ENCODE data around the gene PTPRCAP. TPM values are rescaled to one million over a fixed set of nuclear protein-coding genes. Genes with fewer than 3 reads are reported as not detected.
A peak's percentile ranks its signal among the peaks of the same experiment; 100 is the strongest.

The PTPRCAP gene
- total RNA-seq, 1 experiment from 2014 or later, result 1.3 TPM

DNA sequence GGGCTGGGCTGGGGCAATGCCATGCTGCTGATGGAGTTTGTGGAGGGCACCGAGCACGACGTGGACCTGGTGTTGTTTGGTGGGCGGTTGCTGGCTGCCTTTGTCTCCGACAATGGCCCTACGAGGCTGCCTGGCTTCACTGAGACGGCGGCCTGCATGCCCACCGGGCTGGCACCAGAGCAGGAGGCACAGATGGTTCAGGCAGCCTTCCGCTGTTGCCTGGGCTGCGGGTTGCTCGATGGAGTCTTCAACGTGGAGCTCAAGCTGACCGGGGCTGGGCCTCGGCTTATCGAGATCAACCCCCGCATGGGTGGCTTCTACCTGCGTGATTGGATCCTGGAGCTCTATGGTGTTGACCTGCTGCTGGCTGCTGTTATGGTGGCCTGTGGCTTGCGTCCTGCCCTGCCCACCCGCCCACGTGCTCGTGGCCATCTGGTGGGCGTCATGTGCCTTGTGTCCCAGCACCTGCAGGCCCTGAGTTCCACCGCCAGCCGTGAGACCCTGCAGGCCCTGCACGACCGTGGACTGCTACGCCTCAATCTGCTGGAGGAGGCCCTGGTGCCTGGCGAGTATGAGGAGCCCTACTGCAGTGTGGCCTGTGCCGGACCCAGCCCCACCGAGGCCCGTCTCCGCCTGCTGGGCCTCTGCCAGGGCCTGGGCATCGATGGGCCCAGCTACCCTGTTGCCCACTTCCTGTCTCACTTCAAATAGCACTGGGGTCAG lies 13.4 kb downstream of the PTPRCAP start:
- BruUV-seq (replicated peaks), result no TSS peak
- H3K9me3 Mint-ChIP-seq (ENCODE audit: low read depth, unreplicated experiment), result no peaks in the 10 kb centered on the region
- no peak for TF ChIP-seq CTCF (IDR thresholded peaks at IDR 0.05; ENCODE audit: unreplicated experiment)
- DNase-seq, result no peak
- H3K4me3 Mint-ChIP-seq (ENCODE audit: low read depth, unreplicated experiment), result no peak overlapping the region
- H3K36me3 Mint-ChIP-seq (ENCODE audit: insufficient read depth, unreplicated experiment), result peaks cover 41% of the 10 kb centered on the region
- H3K4me1 Mint-ChIP-seq (ENCODE audit: low read depth, unreplicated experiment), result peaks cover 19% of the 10 kb centered on the region
- intact Hi-C loops (cut with micrococcal nuclease; ENCODE audit: unreplicated experiment), result loop anchor here (10.0 kb wide), 1 partner anchor 81 kb away; the partner anchor contains the start of genes CDK2AP2 and PITPNM1
- H3K27ac Mint-ChIP-seq (ENCODE audit: unreplicated experiment), result no peak overlapping the region
- no peaks in the 10 kb centered on the region for H3K27me3 Mint-ChIP-seq (ENCODE audit: unreplicated experiment)
- CTCF ChIA-PET, result interaction anchor here (1.6 kb wide), 1 partner anchor 23 kb away, joined by 9 read pairs; the partner anchor contains the start of gene PPP1CA

DNA sequence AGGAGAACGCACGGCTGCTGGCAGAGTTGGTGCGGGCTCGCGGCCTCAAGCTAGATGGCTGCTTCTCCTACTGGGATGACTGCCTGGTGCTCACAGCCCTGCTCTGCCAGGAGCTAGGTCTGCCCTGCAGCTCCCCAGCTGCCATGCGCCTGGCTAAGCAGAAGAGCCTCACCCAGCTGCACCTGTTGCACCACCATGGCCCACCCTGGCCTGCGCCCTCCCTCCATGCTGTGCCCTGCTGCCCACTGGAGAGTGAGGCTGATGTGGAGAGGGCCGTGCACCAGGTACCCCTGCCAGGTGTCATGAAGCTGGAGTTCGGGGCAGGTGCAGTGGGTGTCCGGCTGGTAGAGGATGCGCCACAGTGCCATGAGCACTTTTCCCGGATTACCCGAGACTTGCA lies 14.0 kb downstream of the PTPRCAP start:
- intact Hi-C loops (cut with micrococcal nuclease; ENCODE audit: unreplicated experiment), result loop anchor here (10.0 kb wide), 1 partner anchor 81 kb away; the partner anchor contains the start of genes CDK2AP2 and PITPNM1
- no TSS peak for BruUV-seq (replicated peaks)
- peaks cover 35% of the 10 kb centered on the region for H3K36me3 Mint-ChIP-seq (ENCODE audit: insufficient read depth, unreplicated experiment)
- H3K27me3 Mint-ChIP-seq (ENCODE audit: unreplicated experiment), result no peaks in the 10 kb centered on the region
- no peak overlapping the region for H3K4me3 Mint-ChIP-seq (ENCODE audit: low read depth, unreplicated experiment)
- no peaks in the 10 kb centered on the region for H3K9me3 Mint-ChIP-seq (ENCODE audit: low read depth, unreplicated experiment)
- no peak for TF ChIP-seq CTCF (IDR thresholded peaks at IDR 0.05; ENCODE audit: unreplicated experiment)
- H3K27ac Mint-ChIP-seq (ENCODE audit: unreplicated experiment), result no peak overlapping the region
- no peak for DNase-seq
- H3K4me1 Mint-ChIP-seq (ENCODE audit: low read depth, unreplicated experiment), result peaks cover 19% of the 10 kb centered on the region
- CTCF ChIA-PET, result interaction anchor here (0.8 to 1.6 kb wide), 3 partner anchors 22 to 77 kb away, joined by 3 to 9 read pairs (median 3); partner anchors contain the start of genes POLD4 and PPP1CA

- Mint-ChIP-seq H3K4me3 (ENCODE audit: low read depth, unreplicated experiment) (peak overlapping the region; percentile 36), H3K27me3 (ENCODE audit: unreplicated experiment) (no peaks in the 10 kb centered on the region), H3K9me3 (ENCODE audit: low read depth, unreplicated experiment) (no peaks in the 10 kb centered on the region), H3K27ac (ENCODE audit: unreplicated experiment) (peak overlapping the region; percentile 81), H3K36me3 (ENCODE audit: insufficient read depth, unreplicated experiment) (peaks cover 29% of the 10 kb centered on the region), H3K4me1 (ENCODE audit: low read depth, unreplicated experiment) (peaks cover 19% of the 10 kb centered on the region)
- intact Hi-C loops (cut with micrococcal nuclease; ENCODE audit: unreplicated experiment), result loop anchor here (10.0 kb wide), 1 partner anchor 82 kb away; the partner anchor contains the start of genes CDK2AP2 and PITPNM1
- TF ChIP-seq CTCF (IDR thresholded peaks at IDR 0.05; ENCODE audit: unreplicated experiment), result no peak
- CTCF ChIA-PET, result interaction anchor here (0.8 to 1.6 kb wide), 3 partner anchors 21 to 77 kb away, joined by 3 to 9 read pairs (median 3); partner anchors contain the start of genes POLD4 and PPP1CA
- peak; percentile 48 for DNase-seq
- BruUV-seq (replicated peaks), result no TSS peak
Observed at GRCh38 chr11:67422891-67423290, 14.6 kb downstream of the PTPRCAP start.

DNA sequence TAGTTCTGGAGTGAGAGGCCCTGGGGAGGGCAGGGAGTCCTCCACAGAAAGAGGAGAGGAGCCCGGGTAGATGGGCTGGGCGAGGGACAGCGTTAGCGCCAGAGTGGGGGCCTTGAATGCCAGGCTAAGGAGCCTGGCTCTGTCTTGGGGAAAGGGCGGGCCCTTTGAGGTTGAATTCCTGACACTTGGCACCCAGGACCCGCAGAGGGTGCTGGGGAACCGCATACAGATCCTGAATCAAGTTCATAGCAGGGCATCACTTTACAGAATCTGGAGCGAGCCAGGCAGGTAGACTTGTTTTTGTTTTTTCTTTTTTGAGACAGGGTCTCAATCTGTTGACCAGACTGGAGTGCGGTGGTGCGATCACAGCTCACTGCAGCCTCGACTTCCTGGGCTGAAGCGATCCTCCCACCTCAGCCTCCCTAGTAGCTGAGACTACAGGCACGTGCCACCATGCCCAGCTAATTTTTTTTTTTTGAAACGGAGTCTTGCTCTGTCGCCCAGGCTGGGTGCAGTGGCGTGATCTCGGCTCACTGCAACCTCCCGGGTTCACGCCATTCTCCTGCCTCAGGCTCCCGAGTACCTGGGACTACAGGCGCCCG lies 16.0 kb downstream of the PTPRCAP start:
- peaks cover 23% of the 10 kb centered on the region for H3K4me1 Mint-ChIP-seq (ENCODE audit: low read depth, unreplicated experiment)
- no peak for DNase-seq
- peak overlapping the region; percentile 78 for H3K27ac Mint-ChIP-seq (ENCODE audit: unreplicated experiment)
- TF ChIP-seq CTCF (IDR thresholded peaks at IDR 0.05; ENCODE audit: unreplicated experiment), result no peak
- BruUV-seq (replicated peaks), result no TSS peak
- H3K9me3 Mint-ChIP-seq (ENCODE audit: low read depth, unreplicated experiment), result no peaks in the 10 kb centered on the region
- CTCF ChIA-PET, result interaction anchor here (2.4 kb wide), 1 partner anchor 20 kb away, joined by 6 read pairs; the partner anchor contains the start of gene PPP1CA
- H3K36me3 Mint-ChIP-seq (ENCODE audit: insufficient read depth, unreplicated experiment), result peaks cover 25% of the 10 kb centered on the region
- peaks cover 3% of the 10 kb centered on the region for H3K27me3 Mint-ChIP-seq (ENCODE audit: unreplicated experiment)
- intact Hi-C loops (cut with micrococcal nuclease; ENCODE audit: unreplicated experiment), result loop anchor here (10.0 kb wide), 1 partner anchor 83 kb away; the partner anchor contains the start of genes CDK2AP2 and PITPNM1
- peak overlapping the region; percentile 81 for H3K4me3 Mint-ChIP-seq (ENCODE audit: low read depth, unreplicated experiment)

Measured in Calu3 (cell line).